ENCODE results near the gene GALNT6.

GALNT6 gene

DNA sequence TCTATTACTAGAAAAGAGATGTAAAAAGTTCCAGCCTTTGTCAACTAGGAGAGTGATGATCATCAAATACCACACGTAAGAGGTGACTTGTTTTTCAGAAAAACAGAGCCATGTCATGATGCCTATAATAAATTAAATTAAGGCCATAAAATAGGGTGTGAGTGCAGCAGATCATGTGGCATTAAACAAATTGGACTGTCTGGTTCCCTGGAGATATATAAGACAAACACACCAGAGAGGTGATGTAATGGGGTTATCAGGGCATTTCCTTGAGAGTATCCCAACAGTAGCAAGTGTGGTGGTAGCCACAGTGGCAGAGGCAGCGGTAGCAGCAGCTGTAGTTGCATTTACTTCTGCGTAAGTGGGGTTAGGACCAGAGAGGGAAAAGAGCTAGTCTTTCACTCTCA, 14.6 kb upstream of the GALNT6 start:
- DNase-seq (ENCODE audit: low read depth) = no peak

DNA sequence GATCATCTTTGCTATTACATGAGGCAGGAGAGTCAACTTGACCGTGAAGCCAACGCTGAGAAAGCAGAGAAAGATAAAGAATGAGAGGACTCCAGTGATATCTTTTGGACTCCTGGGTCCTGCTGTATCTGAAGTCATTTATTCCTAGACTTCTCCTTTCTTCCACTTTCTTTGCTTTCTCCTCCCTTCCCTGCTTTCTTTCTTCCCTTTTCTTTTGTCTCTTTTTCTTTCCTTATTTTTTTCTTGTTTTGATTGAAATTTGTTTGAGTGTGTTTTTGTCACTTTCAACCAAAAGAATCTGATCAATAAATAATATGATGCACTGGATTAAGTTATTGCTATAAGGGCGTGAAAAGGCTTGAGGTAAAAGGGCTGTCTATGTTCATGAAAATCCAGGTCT, 13.4 kb upstream of the GALNT6 start:
- no peak for DNase-seq (ENCODE audit: low read depth)

DNA sequence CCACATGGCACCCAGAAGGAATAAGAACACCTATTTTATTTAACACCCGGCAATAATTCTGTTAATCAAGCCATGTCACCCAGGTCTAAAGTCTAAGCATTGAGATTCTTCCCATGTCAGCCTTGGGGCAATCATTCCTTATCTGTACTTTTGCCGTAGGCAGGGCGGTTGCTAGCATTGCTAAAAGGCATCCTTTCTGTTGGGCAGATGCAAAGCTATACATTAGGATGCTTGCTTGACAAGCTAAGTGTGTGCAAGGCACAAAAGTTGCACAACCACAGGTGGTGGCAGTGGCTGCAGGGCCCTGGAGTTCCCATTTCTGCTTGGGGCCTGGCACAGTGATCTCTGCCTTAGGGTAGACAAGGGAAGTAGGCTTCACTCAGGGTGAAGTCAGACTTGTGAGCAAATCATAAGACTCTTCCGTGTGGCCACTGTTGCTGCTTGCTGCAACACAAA, 12.5 kb upstream of the GALNT6 start:
- no peak for DNase-seq (ENCODE audit: low read depth)

DNA sequence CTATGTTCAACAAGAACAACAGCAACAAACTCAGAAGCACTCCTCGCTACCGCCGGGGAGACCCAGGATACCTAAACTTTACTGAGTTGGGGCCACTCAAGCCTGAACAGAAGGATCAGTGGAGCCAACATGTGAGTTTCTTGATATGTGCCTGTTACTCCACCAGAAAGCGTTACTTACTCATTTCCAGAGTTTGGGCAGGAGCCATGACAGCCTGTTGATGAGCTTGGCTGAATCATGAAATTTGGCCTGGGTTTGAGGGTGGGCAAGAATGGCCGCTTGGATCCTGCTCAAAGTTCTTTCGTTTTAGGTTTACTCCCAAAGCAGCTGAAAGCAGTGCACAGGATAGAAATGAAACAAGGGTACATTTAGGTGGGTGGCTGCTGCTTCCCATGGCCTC, 12.0 kb upstream of the GALNT6 start:
- no peak for DNase-seq (ENCODE audit: low read depth)

DNA sequence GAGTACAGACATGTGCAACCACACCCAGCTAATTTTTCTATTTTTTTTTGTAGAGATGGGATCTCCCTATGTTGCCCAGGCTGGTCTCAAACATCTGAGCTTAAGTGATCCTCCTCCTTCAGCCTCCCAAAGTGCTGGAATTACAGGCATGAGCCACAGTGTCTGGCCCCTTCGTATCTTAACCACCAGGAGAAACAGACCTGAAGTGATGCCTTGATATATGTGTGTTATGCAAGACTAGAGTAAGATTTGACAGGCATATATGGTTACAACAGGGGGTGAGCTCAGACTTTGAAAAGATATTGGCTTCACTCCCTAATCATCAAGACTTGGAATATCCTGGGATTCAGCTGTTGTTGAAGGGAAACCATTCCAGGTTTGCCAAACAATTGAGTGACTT, 10.7 kb upstream of the GALNT6 start:
- DNase-seq (ENCODE audit: low read depth) = no peak

DNA sequence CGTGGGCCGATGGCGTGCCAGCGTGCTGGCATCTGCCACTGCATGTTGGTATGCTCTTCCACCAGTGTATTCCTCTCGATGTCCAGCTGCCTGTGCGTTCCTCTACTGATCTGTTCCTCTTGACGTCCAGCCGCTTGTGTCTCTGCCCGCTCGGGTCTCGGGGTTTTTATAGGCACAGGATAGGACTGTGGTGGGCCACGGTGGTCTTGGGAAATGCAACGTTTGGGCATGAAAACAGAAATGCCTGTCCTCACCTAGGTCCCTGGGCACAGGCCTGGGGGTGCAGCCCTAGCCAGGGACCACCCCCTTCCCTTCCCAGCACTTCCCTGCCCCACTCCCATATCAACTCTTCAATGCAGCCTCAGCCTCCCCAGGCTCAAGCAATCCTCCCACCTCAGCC, 10.3 kb upstream of the GALNT6 start:
- DNase-seq (ENCODE audit: low read depth) = no peak

DNA sequence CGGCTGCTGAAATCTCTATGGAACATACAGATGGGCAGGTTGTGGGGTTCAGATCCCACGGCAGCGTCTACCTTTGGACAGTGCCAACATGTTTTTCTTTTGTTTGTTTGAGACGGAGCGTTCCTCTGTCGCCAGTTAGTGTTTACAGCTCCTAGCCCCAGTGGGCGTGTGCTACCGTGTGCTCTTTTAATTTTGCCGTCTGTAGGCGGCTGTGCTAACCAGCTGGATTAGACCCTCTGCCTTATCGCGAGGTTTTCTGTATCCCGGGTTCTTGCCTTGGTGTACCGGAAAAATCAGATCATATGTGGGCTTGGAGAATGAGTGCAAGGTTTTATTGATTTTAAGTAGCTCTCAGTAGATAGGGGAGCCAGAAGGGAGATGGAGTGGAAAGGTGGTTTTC, 9.8 kb upstream of the GALNT6 start:
- no peak for DNase-seq (ENCODE audit: low read depth)

DNA sequence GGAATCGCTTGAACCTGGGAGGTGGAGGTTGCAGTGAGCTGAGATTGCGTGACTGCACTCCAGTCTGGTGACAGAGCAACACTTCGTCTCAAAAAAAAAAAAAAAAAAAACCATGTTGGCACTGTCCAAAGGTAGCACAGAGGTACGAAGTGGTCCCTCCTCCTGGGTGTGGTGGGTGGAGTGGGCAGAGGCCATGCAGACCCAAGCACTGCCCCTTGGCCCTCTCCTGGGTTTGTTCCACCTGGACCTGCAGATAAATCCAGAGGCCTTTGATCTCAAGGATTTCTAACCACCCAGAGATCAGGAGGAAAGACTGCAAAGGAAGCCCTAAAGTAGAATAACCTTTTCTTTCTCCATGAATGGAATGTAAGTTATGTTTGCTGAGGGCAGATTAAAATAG, 8.7 kb upstream of the GALNT6 start:
- DNase-seq (ENCODE audit: low read depth) = no peak

DNA sequence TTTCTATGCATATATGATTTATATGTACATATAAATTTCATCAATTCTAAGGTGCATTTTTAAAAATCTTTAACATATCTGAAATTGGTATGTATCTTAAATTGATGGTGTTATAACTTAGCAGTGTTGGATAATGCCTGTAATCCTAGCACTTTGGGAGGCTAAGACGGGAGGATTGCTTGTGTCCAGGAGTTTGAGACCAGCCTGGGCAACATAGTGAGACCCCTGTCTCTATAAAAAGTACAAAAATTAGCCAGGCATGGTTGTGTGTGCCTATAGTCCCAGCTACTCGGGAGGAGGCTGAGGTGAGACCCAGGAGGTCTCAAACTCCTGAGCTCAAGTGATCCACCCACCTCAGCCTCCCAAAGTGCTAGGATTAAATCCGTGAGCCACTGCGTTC, 6.5 kb upstream of the GALNT6 start:
- DNase-seq (ENCODE audit: low read depth) = no peak

DNA sequence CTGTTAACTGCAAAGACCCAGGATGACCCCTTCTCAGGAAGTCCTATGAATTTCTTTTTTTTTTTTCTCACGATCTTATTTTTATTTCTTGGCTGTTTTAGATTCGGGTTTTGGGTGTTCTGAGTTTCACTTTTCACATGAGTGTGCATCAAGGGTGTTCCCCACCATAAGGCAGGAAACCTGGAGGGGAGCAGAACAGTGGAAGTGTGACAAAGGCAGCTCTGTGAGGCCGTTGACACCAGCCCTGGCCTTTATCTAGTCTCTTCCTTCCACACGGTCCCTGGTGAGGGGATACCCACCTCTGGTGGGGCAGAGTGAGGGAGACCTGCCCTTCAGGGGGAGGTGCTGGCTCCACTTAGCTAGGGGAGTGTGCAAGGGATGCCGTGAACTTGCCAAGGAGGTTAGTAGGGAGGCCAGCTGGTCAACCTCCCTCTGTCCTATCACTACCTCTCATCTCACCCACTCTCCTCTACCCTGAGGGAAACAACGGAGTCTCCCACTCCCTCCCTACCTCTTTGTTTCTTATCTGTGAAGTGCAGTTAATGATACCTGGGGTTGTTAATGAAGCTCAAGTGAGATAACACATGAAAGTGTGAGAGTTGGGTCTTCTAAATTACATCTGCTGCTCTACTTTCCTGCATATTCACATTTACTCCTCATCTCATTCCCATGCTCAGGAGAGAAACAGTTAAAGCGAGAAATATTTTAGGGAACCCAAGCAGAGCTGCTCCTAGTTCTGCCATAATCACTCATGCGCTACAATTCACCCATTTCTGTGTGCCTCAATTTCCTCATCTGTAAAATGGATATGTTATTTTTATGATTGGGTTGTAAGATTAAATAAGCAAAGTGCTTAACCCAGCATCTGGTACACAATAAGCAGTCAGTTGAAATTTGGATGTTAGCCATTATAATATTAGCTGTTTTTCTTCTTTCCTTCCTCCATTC, 4.4 kb upstream of the GALNT6 start:
- no peak for DNase-seq (ENCODE audit: low read depth)

DNA sequence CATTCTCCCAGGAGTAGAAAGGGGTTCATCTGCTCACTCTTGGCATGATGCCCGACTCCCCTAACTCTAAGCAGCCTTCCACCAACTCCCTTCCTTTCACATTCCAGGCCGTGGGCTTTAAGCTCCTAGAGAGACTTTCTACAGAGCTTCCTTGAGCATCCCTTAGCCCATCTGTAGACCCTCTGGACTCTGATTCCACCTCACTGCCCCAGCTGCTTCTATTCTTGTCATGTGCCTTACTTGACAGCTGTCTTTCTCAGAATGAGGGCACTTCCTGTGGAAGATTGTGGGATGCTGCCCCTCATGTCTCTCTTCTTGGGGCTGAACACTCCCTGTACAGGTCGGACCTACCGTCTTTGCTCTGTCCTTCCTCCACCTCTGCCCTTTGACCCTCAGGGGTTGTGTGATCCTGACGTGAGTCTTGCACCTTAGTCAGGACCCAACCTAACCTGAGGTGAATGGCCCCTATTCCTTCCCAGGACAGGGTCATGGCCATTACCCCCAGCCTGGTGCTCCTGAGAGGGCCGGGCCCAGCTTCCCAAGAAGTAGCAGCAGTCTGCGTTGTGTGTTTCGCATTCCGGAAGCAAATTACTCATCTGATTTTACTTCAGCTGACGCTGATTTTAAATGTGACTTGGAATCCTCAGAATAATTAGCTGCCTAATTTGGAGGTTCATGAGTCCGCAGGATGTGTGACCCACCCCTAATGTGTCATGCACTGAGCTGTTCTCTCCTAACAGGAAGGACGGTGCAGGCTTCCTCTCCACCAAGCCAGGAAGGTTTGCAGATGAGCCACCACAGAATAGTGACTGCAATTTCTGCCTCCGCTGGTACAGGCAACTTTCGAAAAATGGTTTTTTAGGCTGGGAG, 2.7 kb upstream of the GALNT6 start:
- DNase-seq (ENCODE audit: low read depth) = no peak

DNA sequence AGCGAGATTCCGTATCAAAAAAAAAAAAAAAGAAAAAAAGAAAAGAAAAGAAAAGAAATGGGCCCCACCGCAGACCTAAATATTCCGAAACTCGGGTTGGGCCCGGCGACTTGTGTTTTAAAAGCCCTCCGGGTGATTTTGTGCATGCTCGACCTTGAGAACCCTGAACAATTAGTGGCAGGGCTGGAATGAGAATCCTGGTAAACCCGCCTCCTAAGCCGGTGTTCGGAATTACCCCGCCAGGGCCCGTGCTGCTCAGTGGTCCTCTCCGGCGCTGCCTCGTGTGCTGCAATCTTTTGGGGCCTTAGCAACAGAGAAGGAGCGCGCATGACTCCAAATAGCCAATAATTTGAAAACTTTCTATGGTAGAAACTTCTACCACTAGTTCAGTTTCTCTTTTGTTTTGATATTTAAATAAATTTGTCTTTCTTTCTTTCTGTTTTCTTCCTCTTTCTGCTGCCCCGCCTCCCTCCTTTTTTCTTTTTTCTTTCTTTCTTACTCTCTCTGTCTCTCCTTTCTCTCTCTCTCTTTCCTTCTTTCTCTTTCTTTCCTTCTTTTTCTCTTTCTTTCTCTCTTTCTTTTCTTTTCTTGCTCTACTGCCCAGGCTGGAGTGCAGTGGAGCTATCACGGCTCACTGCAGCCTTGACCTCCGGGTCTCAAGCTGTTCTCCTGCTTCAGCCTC, 1.5 kb upstream of the GALNT6 start:
- DNase-seq (ENCODE audit: low read depth) = no peak

DNA sequence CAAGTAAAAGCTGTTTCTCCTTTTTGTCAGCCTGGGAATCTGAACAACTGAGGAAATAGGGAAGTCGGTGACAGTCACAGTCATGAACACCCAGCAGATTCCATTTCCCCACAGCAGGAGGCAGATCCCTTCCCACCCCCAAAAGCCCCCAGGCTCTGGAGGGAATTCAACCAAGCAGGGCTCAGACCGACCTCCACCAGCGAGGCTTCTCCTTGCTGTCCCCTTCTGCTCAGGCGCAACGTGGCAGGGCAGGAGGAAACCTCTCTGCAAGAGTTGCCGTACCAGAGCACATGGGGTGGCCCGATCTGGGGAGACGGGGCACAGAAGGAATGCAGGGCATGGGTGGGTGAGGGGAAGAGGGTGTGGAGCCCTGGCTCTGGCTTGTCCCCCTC, 319 bp downstream of the GALNT6 start:
- no peak for DNase-seq (ENCODE audit: low read depth)

DNA sequence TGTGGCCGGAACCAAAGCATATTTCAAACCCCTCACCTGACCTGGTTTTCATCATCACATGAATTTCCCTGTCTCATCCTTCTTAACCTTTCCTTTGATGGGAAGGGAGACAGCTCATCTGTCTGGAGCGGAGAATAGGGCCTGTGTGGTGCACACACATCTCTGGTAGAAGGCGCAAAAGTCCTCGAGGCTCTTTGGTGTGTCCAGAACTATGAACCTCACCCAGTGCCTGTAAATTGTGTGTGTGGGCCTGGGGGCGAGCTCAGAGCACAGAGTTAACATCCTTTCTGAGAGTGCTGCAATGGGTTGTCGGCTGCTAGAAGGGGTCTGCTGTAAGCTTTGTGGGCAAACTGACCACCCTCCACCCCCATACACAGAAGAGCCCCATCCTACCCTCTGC, 749 bp downstream of the GALNT6 start:
- DNase-seq (ENCODE audit: low read depth) = no peak

DNA sequence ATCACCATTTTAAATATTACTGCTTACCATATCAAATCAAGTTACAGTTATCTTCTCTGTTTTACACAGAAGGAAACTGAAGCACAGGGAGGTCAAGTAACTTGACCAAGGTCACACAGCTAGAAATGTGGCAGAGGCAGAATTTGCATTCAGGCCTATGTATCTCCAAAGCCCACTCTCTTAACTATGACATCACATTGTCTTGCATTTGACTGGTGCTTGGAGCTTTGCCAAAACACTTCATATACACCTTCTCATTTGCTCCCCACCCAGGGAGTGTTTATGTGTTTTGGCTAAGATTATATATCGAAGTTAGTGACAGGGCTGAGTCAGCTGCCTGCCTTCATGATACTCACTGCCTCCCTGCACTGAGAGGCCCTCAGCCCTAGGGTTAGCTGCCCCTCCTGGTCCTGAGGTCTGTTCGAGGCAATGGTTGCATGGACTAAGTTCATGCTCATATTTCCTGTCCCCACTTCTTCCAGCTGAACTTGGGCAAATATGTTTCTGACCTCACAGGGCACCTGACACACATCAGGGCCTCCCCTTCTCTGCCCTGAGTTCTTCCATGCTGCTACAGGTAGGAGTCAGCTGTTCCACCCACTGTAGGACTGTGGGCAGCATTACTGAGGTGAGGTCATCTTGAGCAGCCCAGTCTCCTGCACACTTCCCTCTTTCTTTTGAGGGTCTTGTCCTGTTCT, 1.8 kb downstream of the GALNT6 start:
- no peak for DNase-seq (ENCODE audit: low read depth)

DNA sequence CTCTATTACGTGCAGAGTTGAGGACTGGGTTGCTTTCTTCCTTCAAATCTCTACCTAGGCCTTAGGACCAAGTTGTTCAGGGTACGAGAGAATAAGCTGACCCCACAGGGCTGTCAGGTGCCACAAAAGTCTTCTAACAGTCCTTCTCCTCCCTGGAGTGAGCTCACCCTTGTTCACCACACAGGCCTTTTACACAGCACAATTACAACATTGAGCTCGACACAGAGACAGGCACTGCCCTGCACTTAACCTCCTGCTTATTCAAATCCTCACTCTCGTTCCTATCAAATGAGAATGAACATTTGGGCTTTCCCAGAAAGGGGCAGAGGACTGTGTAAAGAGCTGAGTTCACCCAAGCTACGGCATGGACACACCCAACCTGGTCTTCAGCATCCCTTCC, 2.4 kb downstream of the GALNT6 start:
- no peak for DNase-seq (ENCODE audit: low read depth)

DNA sequence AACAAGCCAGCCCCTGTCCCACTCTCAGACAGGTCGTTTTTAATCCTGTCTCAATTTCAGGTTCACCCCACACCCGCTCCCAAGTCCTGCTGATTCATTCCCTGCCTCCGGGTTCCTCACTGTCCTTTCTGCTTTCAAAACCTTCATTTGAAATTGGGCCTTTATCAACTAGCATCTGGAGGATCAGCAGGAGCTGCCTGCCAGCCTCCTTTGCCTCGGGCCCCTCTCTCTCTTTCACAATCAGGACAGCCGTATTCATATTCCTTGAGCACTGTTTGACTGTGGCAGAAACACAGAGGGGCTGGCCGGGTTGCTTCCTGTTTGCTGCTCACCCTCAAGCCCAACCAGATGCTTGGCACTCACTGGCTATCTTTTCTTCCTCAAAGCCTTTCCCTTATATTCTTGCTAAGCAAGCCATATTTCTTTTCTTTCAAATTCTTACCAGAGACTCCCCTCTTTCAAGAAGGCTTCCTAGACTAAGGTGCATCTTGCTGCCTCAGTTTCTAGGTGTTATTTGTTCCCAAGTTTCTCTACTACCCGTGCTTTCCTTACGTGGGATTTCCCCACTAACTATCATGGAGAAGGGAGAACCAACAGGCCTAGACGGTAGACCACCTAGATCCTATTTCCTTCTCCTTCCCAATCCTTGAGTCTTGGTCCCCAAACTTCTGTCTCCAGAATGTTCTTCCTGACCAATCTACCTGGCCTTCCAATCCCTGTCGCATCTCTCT, 3.0 kb downstream of the GALNT6 start:
- DNase-seq (ENCODE audit: low read depth) = no peak

DNA sequence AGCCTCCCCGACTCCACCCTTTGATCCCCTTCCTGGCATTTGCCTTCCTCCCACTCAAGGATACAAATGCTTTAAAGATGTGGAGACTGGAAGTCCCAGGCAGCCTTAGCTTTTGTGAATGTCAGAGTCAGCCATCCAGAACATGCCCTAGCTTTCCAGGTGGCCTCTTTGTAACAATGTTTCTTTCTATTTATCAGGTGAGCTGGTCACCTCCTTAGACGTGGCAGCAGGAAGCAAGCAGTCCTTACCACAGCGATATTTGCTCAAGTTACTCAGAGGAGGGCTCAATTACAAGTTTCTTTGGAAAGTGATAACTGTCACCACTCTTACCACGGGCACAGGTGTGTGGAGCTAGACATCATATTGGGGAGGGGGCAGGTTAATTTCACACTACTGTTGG, 4.9 kb downstream of the GALNT6 start:
- no peak for DNase-seq (ENCODE audit: low read depth)

DNA sequence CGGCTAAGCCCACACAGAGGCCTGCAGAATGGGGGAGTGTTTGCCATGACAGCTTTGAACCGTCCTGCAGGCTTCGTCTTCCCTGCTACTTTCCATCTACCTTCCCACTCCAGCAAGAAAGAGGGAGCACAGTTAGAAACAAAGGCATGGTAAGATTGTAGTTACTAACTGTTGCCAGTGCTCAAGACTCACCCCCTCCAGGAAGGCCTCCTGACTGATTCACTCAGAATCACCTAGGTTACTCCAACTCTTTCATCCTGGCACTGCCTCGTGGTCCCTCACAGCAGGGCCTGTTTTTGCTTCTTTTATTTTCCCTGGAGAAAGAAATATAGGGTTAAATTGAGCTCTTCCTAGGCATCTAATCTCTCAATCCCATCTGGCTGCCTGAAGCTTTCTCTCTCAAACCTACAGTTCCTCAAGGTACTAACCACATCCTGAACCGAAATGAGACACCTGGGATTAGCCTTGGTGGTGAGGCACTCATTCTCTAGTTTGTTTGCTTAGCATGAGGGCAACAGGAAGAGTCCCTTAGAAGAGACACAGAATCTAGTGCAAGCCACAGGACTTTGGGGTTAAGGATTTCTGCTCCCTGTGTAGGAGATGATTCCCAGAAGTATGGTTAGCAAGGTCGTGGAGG, 7.8 kb downstream of the GALNT6 start:
- DNase-seq (ENCODE audit: low read depth) = no peak

DNA sequence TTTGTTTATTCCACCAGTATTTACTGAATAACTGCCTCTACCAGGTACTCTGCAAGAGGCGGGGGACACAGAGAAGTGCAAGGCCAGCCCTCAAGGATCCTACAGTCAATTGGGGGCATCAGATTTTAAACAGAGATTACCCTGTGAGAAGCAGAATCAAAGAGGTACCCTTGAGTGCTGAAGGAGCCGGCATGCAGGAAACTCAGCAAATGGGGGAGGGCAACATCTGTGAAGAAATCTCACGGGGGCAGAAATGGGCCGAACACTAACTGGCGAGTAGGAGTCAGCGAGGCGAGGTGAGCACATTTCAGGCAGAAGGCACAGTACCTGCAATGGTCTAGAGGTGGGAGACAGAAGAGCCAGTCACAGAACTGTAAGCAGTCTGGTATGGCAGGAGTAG, 9.0 kb downstream of the GALNT6 start:
- no peak for DNase-seq (ENCODE audit: low read depth)

All from T follicular helper cell (primary cell).